Measurements from ENCODE around the gene PAK5. TPM values are rescaled to one million over a fixed set of nuclear protein-coding genes. Genes with fewer than 3 reads are reported as not detected.

PAK5 gene
- total RNA-seq, 1 experiment from 2014 or later, result not detected

DNA sequence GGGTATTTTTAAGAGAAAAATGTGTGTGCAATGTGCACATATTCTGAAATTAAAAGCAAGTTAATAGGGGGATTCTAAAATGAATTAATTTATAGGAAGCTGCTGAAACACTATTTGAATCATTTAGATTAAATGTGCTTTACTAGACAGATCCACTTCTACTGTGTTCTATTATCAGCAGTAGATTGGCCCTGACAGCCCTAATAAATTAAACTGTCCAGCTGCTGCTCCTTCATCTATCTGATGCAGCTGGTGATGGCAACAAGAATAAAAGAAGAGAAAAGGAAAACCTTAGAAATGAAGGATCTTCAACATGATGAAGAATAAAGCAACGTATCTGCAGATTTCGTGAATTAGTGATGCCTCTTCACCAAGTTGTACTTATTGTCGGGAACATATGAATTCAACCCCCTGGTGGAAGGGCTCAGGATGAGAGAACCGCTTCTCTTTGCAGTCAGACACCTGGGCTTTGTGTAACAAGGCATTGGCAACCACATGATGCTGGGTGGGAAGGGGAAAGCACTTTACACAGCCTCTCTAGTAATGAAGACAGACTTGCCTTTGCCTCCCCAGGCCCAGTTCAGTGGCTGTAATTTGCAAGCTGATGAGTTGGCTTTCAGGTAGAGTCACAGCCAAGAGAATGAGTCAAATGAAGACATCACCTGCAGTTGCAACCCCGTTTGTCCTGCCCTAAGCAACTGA lies 230.1 kb downstream of the PAK5 start:
- ChIA-PET POLR2A (ENCODE audit: unreplicated experiment) (no interaction called here), CTCF (interaction anchor here (0.7 to 1.3 kb wide), 3 partner anchors 149 to 216 kb away, joined by 3 to 4 read pairs (median 3); no protein-coding TSS in a partner anchor)
- Histone ChIP-seq H3K9ac (ENCODE audit: low read length) (no peak overlapping the region), H3K79me2 (ENCODE audit: low read length) (no peaks in the 10 kb centered on the region), H3K9me2 (replicated peaks; ENCODE audit: low read length) (no peaks in the 10 kb centered on the region), H3K4me3 (ENCODE audit: low read length) (no peak overlapping the region), H2AFZ (ENCODE audit: low read length) (no peak overlapping the region), H3F3A (ENCODE audit: low read length, unreplicated experiment) (no peaks in the 10 kb centered on the region), H3K27me3 (ENCODE audit: low read length) (no peaks in the 10 kb centered on the region), H3K9me3 (ENCODE audit: low read length) (no peaks in the 10 kb centered on the region), H3K4me1 (ENCODE audit: insufficient read depth, low read length) (peaks cover 9% of the 10 kb centered on the region), H3K27ac (ENCODE audit: low read length) (no peak overlapping the region), H4K20me1 (ENCODE audit: low read length) (no peaks in the 10 kb centered on the region), H3K36me3 (ENCODE audit: low read depth, low read length) (no peaks in the 10 kb centered on the region), H3K4me2 (ENCODE audit: low read length) (no peak overlapping the region)
- no TSS peak for BruUV-seq (replicated peaks)
- ATAC-seq (peak; percentile 41), DNase-seq (peak; percentile 14)
- no peak for TF ChIP-seq EZH2 (IDR thresholded peaks at IDR 0.05; ENCODE audit: low read length, unreplicated experiment)
- TF ChIP-seq, protein P1, sequence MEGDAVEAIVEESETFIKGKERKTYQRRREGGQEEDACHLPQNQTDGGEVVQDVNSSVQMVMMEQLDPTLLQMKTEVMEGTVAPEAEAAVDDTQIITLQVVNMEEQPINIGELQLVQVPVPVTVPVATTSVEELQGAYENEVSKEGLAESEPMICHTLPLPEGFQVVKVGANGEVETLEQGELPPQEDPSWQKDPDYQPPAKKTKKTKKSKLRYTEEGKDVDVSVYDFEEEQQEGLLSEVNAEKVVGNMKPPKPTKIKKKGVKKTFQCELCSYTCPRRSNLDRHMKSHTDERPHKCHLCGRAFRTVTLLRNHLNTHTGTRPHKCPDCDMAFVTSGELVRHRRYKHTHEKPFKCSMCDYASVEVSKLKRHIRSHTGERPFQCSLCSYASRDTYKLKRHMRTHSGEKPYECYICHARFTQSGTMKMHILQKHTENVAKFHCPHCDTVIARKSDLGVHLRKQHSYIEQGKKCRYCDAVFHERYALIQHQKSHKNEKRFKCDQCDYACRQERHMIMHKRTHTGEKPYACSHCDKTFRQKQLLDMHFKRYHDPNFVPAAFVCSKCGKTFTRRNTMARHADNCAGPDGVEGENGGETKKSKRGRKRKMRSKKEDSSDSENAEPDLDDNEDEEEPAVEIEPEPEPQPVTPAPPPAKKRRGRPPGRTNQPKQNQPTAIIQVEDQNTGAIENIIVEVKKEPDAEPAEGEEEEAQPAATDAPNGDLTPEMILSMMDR (conservative IDR thresholded peaks at IDR 0.05; ENCODE audit: low read depth, low read length), result 0 out of 2 replicates have a peak, but pooled peaks have one; percentile 33
- intact Hi-C loops (cut with micrococcal nuclease), result no loop called here

DNA sequence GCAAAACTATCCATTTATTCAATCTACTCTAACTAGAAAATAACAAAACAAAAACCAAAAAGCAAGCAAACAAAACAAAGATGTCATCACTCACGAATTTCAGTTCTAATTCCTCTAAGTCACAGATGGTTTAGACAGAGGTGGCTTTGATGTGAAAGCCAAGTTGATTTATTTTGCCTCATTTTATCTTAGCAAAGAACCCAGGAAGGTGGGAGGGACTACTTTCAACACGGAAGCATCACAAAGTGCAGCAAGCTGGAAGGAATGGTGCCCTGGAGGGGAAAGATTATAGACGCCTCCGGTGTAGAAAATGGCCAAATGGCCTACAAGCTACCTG lies 236.1 kb downstream of the PAK5 start:
- DNase-seq, result no peak
- no TSS peak for BruUV-seq (replicated peaks)
- Histone ChIP-seq H3K79me2 (ENCODE audit: low read length) (no peaks in the 10 kb centered on the region), H3K36me3 (ENCODE audit: low read depth, low read length) (no peaks in the 10 kb centered on the region), H3K9me2 (replicated peaks; ENCODE audit: low read length) (no peaks in the 10 kb centered on the region), H3K9me3 (ENCODE audit: low read length) (no peaks in the 10 kb centered on the region), H3K4me2 (ENCODE audit: low read length) (no peak overlapping the region), H4K20me1 (ENCODE audit: low read length) (no peaks in the 10 kb centered on the region), H3K4me1 (ENCODE audit: insufficient read depth, low read length) (peaks cover 5% of the 10 kb centered on the region; the same call in 1 of the 2 replicates), H3K27ac (ENCODE audit: low read length) (no peak overlapping the region), H3K27me3 (ENCODE audit: low read length) (no peaks in the 10 kb centered on the region), H3F3A (ENCODE audit: low read length, unreplicated experiment) (no peaks in the 10 kb centered on the region), H3K4me3 (ENCODE audit: low read length) (no peak overlapping the region), H3K9ac (ENCODE audit: low read length) (no peak overlapping the region), H2AFZ (ENCODE audit: low read length) (no peak overlapping the region)
- TF ChIP-seq, protein P1 (conservative IDR thresholded peaks at IDR 0.05; ENCODE audit: low read depth, low read length), result no peak
- TF ChIP-seq EZH2 (IDR thresholded peaks at IDR 0.05; ENCODE audit: low read length, unreplicated experiment) (no peak), EZH2phosphoT487 (IDR thresholded peaks at IDR 0.05; ENCODE audit: borderline replicate concordance, low read length) (no peak)
- CTCF ChIA-PET, result no interaction called here
- POLR2A ChIA-PET (ENCODE audit: unreplicated experiment), result no interaction called here
- intact Hi-C loops (cut with micrococcal nuclease), result no loop called here
- ATAC-seq, result no peak

DNA sequence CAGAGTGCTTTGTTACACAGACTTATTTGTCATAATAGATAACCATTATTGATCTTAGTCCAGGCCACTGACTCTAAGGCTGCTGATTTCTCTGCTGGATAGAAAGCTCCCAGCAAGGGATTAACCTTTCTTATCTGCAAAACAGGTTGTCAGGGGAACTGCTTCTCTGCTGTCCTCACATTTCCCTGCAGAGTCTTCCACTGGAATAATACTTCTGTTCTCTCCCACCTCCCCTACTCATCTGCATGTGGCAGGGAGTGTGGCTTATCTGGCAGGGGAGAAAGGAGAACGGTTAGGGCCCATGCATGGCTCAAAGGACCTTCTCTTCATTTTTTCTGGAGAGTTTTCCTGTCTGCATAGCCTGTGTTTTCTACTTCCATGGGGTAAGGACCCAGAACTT lies 238.3 kb downstream of the PAK5 start:
- Histone ChIP-seq H3K4me3 (ENCODE audit: low read length) (no peak overlapping the region), H3K27me3 (ENCODE audit: low read length) (no peaks in the 10 kb centered on the region), H3K4me2 (ENCODE audit: low read length) (no peak overlapping the region), H3K36me3 (ENCODE audit: low read depth, low read length) (no peaks in the 10 kb centered on the region), H4K20me1 (ENCODE audit: low read length) (no peaks in the 10 kb centered on the region), H3K9me3 (ENCODE audit: low read length) (no peaks in the 10 kb centered on the region), H3K79me2 (ENCODE audit: low read length) (no peaks in the 10 kb centered on the region), H3K9ac (ENCODE audit: low read length) (no peak overlapping the region), H3K9me2 (replicated peaks; ENCODE audit: low read length) (no peaks in the 10 kb centered on the region), H3K4me1 (ENCODE audit: insufficient read depth, low read length) (peaks cover 5% of the 10 kb centered on the region; the same call in 1 of the 2 replicates), H3F3A (ENCODE audit: low read length, unreplicated experiment) (no peaks in the 10 kb centered on the region), H3K27ac (ENCODE audit: low read length) (no peak overlapping the region), H2AFZ (ENCODE audit: low read length) (no peak overlapping the region)
- TF ChIP-seq EZH2 (IDR thresholded peaks at IDR 0.05; ENCODE audit: low read length, unreplicated experiment) (no peak), EZH2phosphoT487 (IDR thresholded peaks at IDR 0.05; ENCODE audit: borderline replicate concordance, low read length) (no peak)
- POLR2A ChIA-PET (ENCODE audit: unreplicated experiment), result no interaction called here
- no peak for DNase-seq
- CTCF ChIA-PET, result no interaction called here
- no TSS peak for BruUV-seq (replicated peaks)
- ATAC-seq, result no peak
- intact Hi-C loops (cut with micrococcal nuclease), result no loop called here

All from PC-3 (cell line).